Nephron (organoid): ENCODE data around the gene CD300LB.
"Not testable (repeated sequence)": the region's sequence is repeated elsewhere in the genome, so short reads cannot be mapped to it uniquely, and the experiment has no call there.

ENCODE experiments used
- H3K27ac Mint-ChIP-seq, 3 experiments: 2 replicates each; pipeline ENCODE4 v1.8.0; 2020; ENCODE audit warnings: mixed read lengths in 3 of 3, mild to moderate bottlenecking in 2 of 3, moderate library complexity in 1 of 3
- H3K27me3 Mint-ChIP-seq: 2 replicates; pipeline ENCODE4 v1.8.0; 2021; ENCODE audit warnings: low read depth, mild to moderate bottlenecking, moderate library complexity, mixed read lengths
- H3K36me3 Mint-ChIP-seq: 2 replicates; pipeline ENCODE4 v1.8.0; 2020; ENCODE audit warnings: low read depth, mixed read lengths
- H3K4me1 Mint-ChIP-seq: 2 replicates; pipeline ENCODE4 v1.8.0; 2020; ENCODE audit warnings: mixed read lengths
- H3K4me3 Mint-ChIP-seq, 3 experiments: 2 replicates each; pipeline ENCODE4 v1.8.0; 2020; ENCODE audit warnings: mild to moderate bottlenecking in 3 of 3, mixed read lengths in 3 of 3, moderate library complexity in 2 of 3
- H3K9me3 Mint-ChIP-seq: 2 replicates; pipeline ENCODE4 v1.8.0; 2020; ENCODE audit warnings: mixed read lengths
- CTCF ChIP-seq, 3 experiments: fragments of 200-600 bp; sonication (generic); IDR thresholded peaks; one replicate each; pipeline ENCODE4 v1.5.0; 2021; ENCODE audit warnings: antibody characterized with exemption in 3 of 3; ENCODE audit not compliant: unreplicated experiment in 3 of 3

Gene CD300LB

GRCh38 chr17:74522381-74523105 lies 8.7 kb downstream of the CD300LB start:
- Mint-ChIP-seq H3K36me3 (no peaks in the 10 kb centered on the region), H3K27ac (no peak overlapping the region), H3K9me3 (peaks cover 19% of the 10 kb centered on the region), H3K27me3 (peaks cover 38% of the 10 kb centered on the region), H3K4me3 (no peak overlapping the region), H3K4me1 (no peaks in the 10 kb centered on the region)
- TF ChIP-seq CTCF (IDR thresholded peaks at IDR 0.05; ENCODE audit: unreplicated experiment in 3 of 3), result no peak

DNA sequence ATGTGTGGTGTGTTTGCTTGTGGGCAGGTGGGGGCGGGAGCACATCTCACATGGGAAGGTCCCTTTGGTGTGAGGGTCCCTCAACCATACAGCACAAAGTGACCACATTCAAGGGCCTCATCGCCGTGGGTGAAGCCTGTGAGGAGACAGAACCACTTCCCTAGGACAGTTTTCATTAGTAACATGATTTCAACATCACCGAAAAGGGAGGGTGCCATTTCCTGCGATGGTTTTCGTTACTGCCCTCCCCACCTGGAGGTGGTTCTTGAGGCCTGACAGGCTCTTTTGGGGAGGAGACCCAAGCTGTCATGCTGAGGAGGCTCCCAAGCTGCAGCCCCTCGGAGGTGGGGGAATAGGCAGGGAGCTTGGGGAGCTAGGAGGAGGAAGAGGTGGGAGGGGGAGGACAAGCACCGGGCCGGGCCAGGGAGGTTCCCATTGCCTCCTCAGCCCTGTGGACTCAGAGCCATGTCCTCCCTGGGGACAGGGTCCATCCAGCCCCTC lies 9.5 kb downstream of the CD300LB start:
- H3K4me3 Mint-ChIP-seq, result no peak overlapping the region
- no peak for TF ChIP-seq CTCF (IDR thresholded peaks at IDR 0.05; ENCODE audit: unreplicated experiment in 3 of 3)
- no peak overlapping the region for H3K27ac Mint-ChIP-seq
- H3K9me3 Mint-ChIP-seq, result peaks cover 19% of the 10 kb centered on the region
- H3K36me3 Mint-ChIP-seq, result no peaks in the 10 kb centered on the region
- no peaks in the 10 kb centered on the region for H3K4me1 Mint-ChIP-seq
- peaks cover 40% of the 10 kb centered on the region for H3K27me3 Mint-ChIP-seq

DNA sequence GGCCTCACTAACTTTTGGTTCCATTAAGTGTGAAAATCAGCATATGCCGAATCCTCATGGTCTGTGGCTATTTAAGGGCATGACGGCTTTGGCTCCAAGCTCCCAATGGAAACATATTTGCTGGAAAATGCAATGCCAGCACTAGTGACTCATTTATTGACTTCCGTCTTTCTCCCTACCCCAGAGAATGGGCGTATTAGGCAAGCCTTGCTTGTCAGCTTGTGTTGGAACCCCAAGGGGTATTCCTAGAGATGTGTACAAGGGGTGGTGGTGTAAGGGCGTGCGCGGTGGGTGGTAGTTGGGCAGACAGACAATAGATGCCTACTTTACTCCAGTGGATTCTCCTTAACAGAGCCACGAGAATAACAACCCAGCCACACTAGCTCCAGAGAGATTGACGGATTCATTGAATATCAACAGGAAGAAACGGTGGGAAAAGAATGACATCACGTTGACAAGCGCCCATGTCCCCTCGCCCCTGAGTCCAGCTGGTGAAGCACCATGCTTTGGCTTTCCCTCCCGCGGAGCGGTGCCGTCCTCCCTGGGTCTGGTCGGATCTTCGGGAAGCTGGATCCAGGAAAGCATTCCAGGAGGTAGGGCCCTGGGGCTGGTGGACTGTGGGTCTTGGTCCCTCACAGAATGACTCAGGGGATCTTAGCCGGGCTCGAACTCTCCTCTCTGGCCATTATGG lies 10.3 kb downstream of the CD300LB start:
- Mint-ChIP-seq H3K27ac (no peak overlapping the region), H3K36me3 (no peaks in the 10 kb centered on the region)

GRCh38 chr17:74520016-74520434 lies 11.2 kb downstream of the CD300LB start:
- no peak overlapping the region for H3K4me3 Mint-ChIP-seq
- no peak overlapping the region for H3K27ac Mint-ChIP-seq
- no peaks in the 10 kb centered on the region for H3K4me1 Mint-ChIP-seq
- no peaks in the 10 kb centered on the region for H3K36me3 Mint-ChIP-seq
- TF ChIP-seq CTCF (IDR thresholded peaks at IDR 0.05; ENCODE audit: unreplicated experiment in 3 of 3), result no peak
- H3K9me3 Mint-ChIP-seq, result peaks cover 22% of the 10 kb centered on the region
- peaks cover 41% of the 10 kb centered on the region for H3K27me3 Mint-ChIP-seq

More for the DNA sequence above, 10.3 kb downstream of the CD300LB start:
- Mint-ChIP-seq H3K4me3 (no peak overlapping the region), H3K27me3 (peaks cover 40% of the 10 kb centered on the region), H3K4me1 (no peaks in the 10 kb centered on the region), H3K9me3 (peaks cover 19% of the 10 kb centered on the region)
- TF ChIP-seq CTCF (IDR thresholded peaks at IDR 0.05; ENCODE audit: unreplicated experiment in 3 of 3), result no peak

DNA sequence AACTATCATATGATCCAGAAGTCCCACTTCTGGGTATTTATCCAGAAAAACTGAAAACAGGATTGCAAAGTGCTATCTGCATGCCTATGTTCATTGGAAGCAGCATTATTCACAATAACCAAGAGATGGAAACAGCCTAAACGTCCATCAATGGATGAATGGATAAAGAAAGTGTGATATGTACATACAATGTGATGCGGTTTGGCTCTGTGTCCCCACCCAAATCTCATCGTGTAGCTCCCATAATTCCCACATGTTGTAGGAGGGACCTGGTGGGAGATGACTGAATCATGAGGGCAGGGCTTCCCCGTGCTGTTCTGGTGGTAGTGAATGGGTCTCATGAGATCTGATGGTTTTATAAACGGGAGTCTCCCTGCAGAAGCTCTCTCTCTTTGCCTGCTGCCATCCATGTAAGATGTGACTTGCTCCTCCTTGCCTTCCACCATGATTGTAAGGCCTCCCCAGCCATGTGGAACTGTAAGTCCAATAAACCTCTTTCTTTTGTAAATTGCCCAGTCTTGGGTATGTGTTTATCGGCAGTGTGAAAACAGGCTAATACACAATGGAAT lies 12.8 kb downstream of the CD300LB start:
- not testable (repeated sequence) for H3K27ac Mint-ChIP-seq, H3K4me1 Mint-ChIP-seq, H3K4me3 Mint-ChIP-seq
- Mint-ChIP-seq H3K27me3 (peaks cover 44% of the 10 kb centered on the region), H3K9me3 (peaks cover 33% of the 10 kb centered on the region), H3K36me3 (peaks cover 10% of the 10 kb centered on the region)

GRCh38 chr17:74516561-74517328 lies 14.5 kb downstream of the CD300LB start:
- Mint-ChIP-seq H3K36me3 (peaks cover 10% of the 10 kb centered on the region), H3K9me3 (peaks cover 33% of the 10 kb centered on the region), H3K27ac (no peak overlapping the region), H3K27me3 (peaks cover 48% of the 10 kb centered on the region), H3K4me3 (no peak overlapping the region), H3K4me1 (no peaks in the 10 kb centered on the region)
- TF ChIP-seq CTCF (IDR thresholded peaks at IDR 0.05; ENCODE audit: unreplicated experiment in 3 of 3), result no peak
